22Rv1 (cell line): Measurements from ENCODE around the gene VPS29.

Experiments used
- CTCF ChIP-seq: fragments of 450-650 bp; IDR thresholded peaks from 2 replicates; pipeline ENCODE4 v1.5.1; 2017; ENCODE audit warnings: mild to moderate bottlenecking
- ZFX ChIP-seq: fragments of 450-650 bp; IDR thresholded peaks from 2 replicates; pipeline ENCODE4 v1.6.1; 2017; ENCODE audit warnings: antibody characterized with exemption, borderline replicate concordance

GRCh38 chr12:110498984-110499706, 2.8 kb downstream of the VPS29 start:
- TF ChIP-seq CTCF: no peak
- no peak for TF ChIP-seq ZFX
